HCT116 (cell line): Measurements from ENCODE around the gene G0S2. TPM values are rescaled to one million over a fixed set of nuclear protein-coding genes. Genes with fewer than 3 reads are reported as not detected.
A peak's percentile ranks its signal among the peaks of the same experiment; 100 is the strongest.

ENCODE experiments used
- ATAC-seq: fragments of 200-7000 bp; cut with Tn5 transposase; 2 replicates; pipeline ENCODE4 v1.9.1; 2020; ENCODE audit warnings: mild to moderate bottlenecking, moderate library complexity
- BruUV-seq: library from RNA; stranded (reverse); fragments of 400-500 nt; replicated peaks from 2 replicates; lab custom pipeline; 2021; lab: Mats Ljungman, UMichigan
- CTCF ChIA-PET: fragments of 300-600 bp; sonication (Branson Sonifier 250); formaldehyde crosslinking; loops from one replicate; lab custom pipeline; 2021; ENCODE audit warnings: antibody characterized with exemption; lab: Charles Lee
- POLR2A ChIA-PET: fragments of 300-600, 350-600 bp; sonication (Branson Sonifier 250); formaldehyde crosslinking; loops from one replicate; lab custom pipeline; 2021; ENCODE audit warnings: antibody characterized with exemption; lab: Charles Lee
- RAD21 ChIA-PET, 2 experiments: fragments of 300-600 bp; sonication (Branson Sonifier 250); formaldehyde crosslinking; loops; one replicate each; lab custom pipeline; 2023; ENCODE audit warnings: low total read pairs in 2 of 2; ENCODE audit not compliant: uncharacterized antibody in 2 of 2, unreplicated experiment in 2 of 2, low non-redundant PET in 1 of 2; lab: Charles Lee
- DNase-seq: peaks from one replicate; pipeline ENCODE4 v3.0.0-alpha.2; 2010; ENCODE audit warnings: low read depth, low spot score
- H2AFZ ChIP-seq: fragments of 200-600 bp; shearing (Covaris generic), sonication (generic); 2 replicates; pipeline ENCODE4 v1.6.1; 2017; ENCODE audit warnings: low read depth, mixed run types, mixed read lengths, antibody characterized with exemption, low read length; ENCODE audit not compliant: poor library complexity, severe bottlenecking
- H3K27ac ChIP-seq: 2 replicates; pipeline ENCODE4 v1.5.1; 2012; ENCODE audit warnings: low read depth, low read length
- H3K27me3 ChIP-seq: fragments of 200-600 bp; sonication (generic); 2 replicates; pipeline ENCODE4 v1.6.1; 2016; ENCODE audit warnings: mixed run types, low read length, mixed read lengths; ENCODE audit not compliant: insufficient read depth
- H3K36me3 ChIP-seq, 2 experiments: fragments of 200-500 bp in 1 of 2; fragments of 200-600 bp in 1 of 2; sonication (Bioruptor generic) in 1 of 2; sonication (generic) in 1 of 2; 2 replicates each; pipeline versions ENCODE4 v1.5.1 to v1.6.1; 2014 to 2016; ENCODE audit warnings: low read length in 2 of 2, inconsistent platforms in 1 of 2, mixed read lengths in 1 of 2, mixed run types in 1 of 2; ENCODE audit not compliant: insufficient read depth in 2 of 2, control insufficient read depth in 1 of 2
- H3K4me1 ChIP-seq, 2 experiments: fragments of 200-600 bp in 1 of 2; sonication (generic) in 1 of 2; 2 replicates each; pipeline versions ENCODE4 v1.5.1 to v1.6.1; 2012 to 2017; ENCODE audit warnings: low read length in 2 of 2, inconsistent platforms in 1 of 2, mild to moderate bottlenecking in 1 of 2, mixed read lengths in 1 of 2, mixed run types in 1 of 2, moderate library complexity in 1 of 2; ENCODE audit not compliant: insufficient read depth in 2 of 2, control insufficient read depth in 1 of 2
- H3K4me2 ChIP-seq: fragments of 200-600 bp; sonication (generic); 2 replicates; pipeline ENCODE4 v1.6.1; 2017; ENCODE audit warnings: mixed run types, low read length, mixed read lengths
- H3K4me3 ChIP-seq, 2 experiments: fragments of 200-600 bp in 1 of 2; sonication (generic) in 1 of 2; replicated peaks in 1 of 2; 2 replicates each; pipeline ENCODE4 v1.5.1; 2011 to 2016; ENCODE audit warnings: low read length in 2 of 2, control low read depth in 1 of 2, low read depth in 1 of 2, mild to moderate bottlenecking in 1 of 2, mixed read lengths in 1 of 2, mixed run types in 1 of 2
- H3K79me2 ChIP-seq: fragments of 200-600 bp; sonication (generic); 2 replicates; pipeline ENCODE4 v1.6.1; 2017; ENCODE audit warnings: mild to moderate bottlenecking, mixed run types, low read length, moderate library complexity, mixed read lengths; ENCODE audit not compliant: insufficient read depth
- H3K9ac ChIP-seq: fragments of 200-600 bp; sonication (generic); 2 replicates; pipeline ENCODE4 v1.6.1; 2016; ENCODE audit warnings: low read length, mixed read lengths
- H3K9me2 ChIP-seq: fragments of 200-600 bp; sonication (generic), shearing (Covaris generic); 2 replicates; pipeline ENCODE4 v1.6.1; 2017; ENCODE audit warnings: mixed run types, mild to moderate bottlenecking, moderate library complexity; ENCODE audit not compliant: insufficient read depth
- H3K9me3 ChIP-seq, 2 experiments: fragments of 200-500 bp in 1 of 2; fragments of 200-600 bp in 1 of 2; sonication (Bioruptor generic) in 1 of 2; sonication (generic) in 1 of 2; 2 replicates each; pipeline ENCODE4 v1.6.1; 2014 to 2017; ENCODE audit warnings: low read length in 2 of 2, mixed read lengths in 2 of 2, inconsistent platforms in 1 of 2, low read depth in 1 of 2, mild to moderate bottlenecking in 1 of 2, mixed run types in 1 of 2, moderate library complexity in 1 of 2; ENCODE audit not compliant: control insufficient read depth in 1 of 2, insufficient read depth in 1 of 2
- H4K20me1 ChIP-seq: fragments of 200-600 bp; sonication (generic), shearing (Covaris generic); 2 replicates; pipeline ENCODE4 v1.6.1; 2017; ENCODE audit warnings: mixed run types, mild to moderate bottlenecking, moderate library complexity; ENCODE audit not compliant: insufficient read depth
- ATF3 ChIP-seq: IDR thresholded peaks from 2 replicates; pipeline ENCODE4 v1.6.1; 2012
- CBX3 ChIP-seq: IDR thresholded peaks from 2 replicates; pipeline ENCODE4 v1.6.1; 2012; ENCODE audit warnings: low read depth
- ELF1 ChIP-seq: IDR thresholded peaks from 2 replicates; pipeline ENCODE4 v1.6.1; 2012; ENCODE audit warnings: low read depth, borderline replicate concordance
- EZH2 ChIP-seq: fragments of 200-600 bp; sonication (generic); IDR thresholded peaks from 2 replicates; pipeline ENCODE4 v1.6.1; 2017; ENCODE audit warnings: antibody characterized with exemption, mixed run types
- JUND ChIP-seq: IDR thresholded peaks from 2 replicates; pipeline ENCODE4 v1.6.1; 2012
- POLR2AphosphoS5 ChIP-seq: IDR thresholded peaks from 2 replicates; pipeline ENCODE4 v1.6.1; 2011; ENCODE audit warnings: mild to moderate bottlenecking, low read depth, low read length, moderate library complexity
- RAD21 ChIP-seq: IDR thresholded peaks from 2 replicates; pipeline ENCODE4 v1.6.1; 2012; ENCODE audit warnings: low read depth, mild to moderate bottlenecking
- REST ChIP-seq: IDR thresholded peaks from 2 replicates; pipeline ENCODE4 v1.6.1; 2012; ENCODE audit warnings: low read depth
- SIN3A ChIP-seq: IDR thresholded peaks from 2 replicates; pipeline ENCODE4 v1.6.1; 2012; ENCODE audit warnings: low read depth
- SP1 ChIP-seq: IDR thresholded peaks from 2 replicates; pipeline ENCODE4 v1.6.1; 2012; ENCODE audit warnings: low read depth
- YY1 ChIP-seq: IDR thresholded peaks from 2 replicates; pipeline ENCODE4 v1.6.1; 2011; ENCODE audit warnings: low read length, low read depth, moderate library complexity, mild to moderate bottlenecking; ENCODE audit not compliant: insufficient replicate concordance; ENCODE audit errors: extremely low read depth
- ZBTB33 ChIP-seq: IDR thresholded peaks from 2 replicates; pipeline ENCODE4 v1.6.1; 2011; ENCODE audit warnings: mild to moderate bottlenecking, low read length, moderate library complexity; ENCODE audit not compliant: insufficient replicate concordance; ENCODE audit errors: extremely low read depth
- ZFX ChIP-seq: fragments of 450-650 bp; IDR thresholded peaks from 2 replicates; pipeline ENCODE4 v1.6.1; 2017
- intact Hi-C: fragments of 100-400 bp; cut with micrococcal nuclease; formaldehyde crosslinking; loops from 2 replicates; pipeline ENCODE4 v1.10.0; 2022
- total RNA-seq: library from RNA; stranded (reverse); gene quantifications from one replicate; pipeline ENCODE4 v1.2.1, GENCODE V29; 2021; ENCODE audit not compliant: unreplicated experiment
- TF ChIP-seq, protein P1 (sequence below), 3 experiments: fragments of 200-600 bp in 1 of 3; sonication (generic) in 1 of 3; IDR thresholded peaks in 2 of 3; conservative IDR thresholded peaks in 1 of 3; 2 replicates each; pipeline ENCODE4 v1.5.1; 2012 to 2017; ENCODE audit warnings: low read depth in 2 of 3, low read length in 2 of 3, antibody characterized with exemption in 1 of 3, borderline replicate concordance in 1 of 3, control low read depth in 1 of 3, mild to moderate bottlenecking in 1 of 3, mixed read lengths in 1 of 3, mixed run types in 1 of 3, moderate library complexity in 1 of 3; ENCODE audit not compliant: insufficient read depth in 1 of 3

The G0S2 gene
- total RNA-seq, 1 experiment from 2014 or later: not detected

DNA sequence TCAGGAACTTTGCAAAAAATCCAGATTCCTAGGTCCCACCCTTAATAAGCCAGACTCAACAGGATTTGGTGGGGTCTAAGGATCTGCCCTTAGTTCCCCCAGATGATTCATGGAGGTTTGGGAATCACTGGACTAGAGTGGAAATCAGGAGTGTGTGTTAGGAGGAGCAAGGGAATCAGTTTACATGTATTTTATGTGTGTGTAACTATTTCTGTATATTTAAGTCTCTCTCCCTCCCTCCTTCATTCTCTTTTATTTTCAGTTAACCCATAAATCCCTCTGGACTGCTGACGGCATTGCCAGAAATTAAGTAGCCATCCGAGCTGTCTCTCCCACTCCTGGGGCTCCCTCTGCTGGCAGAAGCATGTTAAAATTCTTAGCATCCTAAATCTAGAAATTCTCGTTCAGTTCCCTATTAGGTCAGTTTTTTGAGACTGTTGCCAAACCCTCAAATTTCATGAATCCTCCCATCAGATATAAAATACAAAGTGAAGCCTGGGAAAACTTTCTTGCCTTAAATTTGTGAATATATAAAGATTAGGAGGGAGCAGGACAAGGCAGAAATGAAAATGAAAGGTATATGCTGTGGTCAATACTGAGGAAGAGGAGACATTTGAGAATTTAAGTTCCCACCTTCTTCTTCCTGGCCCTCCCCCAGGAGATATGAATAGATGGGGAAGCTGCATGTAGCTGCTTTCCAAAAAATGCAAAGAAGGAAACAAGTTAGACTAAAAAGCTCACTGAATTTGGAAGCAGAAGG is 17.7 kb downstream of the G0S2 start:
- Histone ChIP-seq H3K9me2 (no peaks in the 10 kb centered on the region), H3K4me1 (peaks cover 8 to 24% of the 10 kb centered on the region in 2 experiments; a peak in 3 of 4 replicates), H3K27ac (no peak overlapping the region), H3K9ac (no peak overlapping the region)
- CTCF ChIA-PET: interaction anchor here (1.3 to 2.3 kb wide), 5 partner anchors 40 to 123 kb away, joined by 3 to 12 read pairs (median 4); no protein-coding TSS in a partner anchor
- TF ChIP-seq ZBTB33 (no peak), ZFX (no peak), REST (no peak), SIN3A (no peak), CBX3 (no peak), RAD21 (peak; percentile 100), EZH2 (no peak), ELF1 (no peak), ATF3 (no peak), JUND (no peak), YY1 (peak; percentile 51), SP1 (no peak), POLR2AphosphoS5 (no peak)
- TF ChIP-seq, protein P1, sequence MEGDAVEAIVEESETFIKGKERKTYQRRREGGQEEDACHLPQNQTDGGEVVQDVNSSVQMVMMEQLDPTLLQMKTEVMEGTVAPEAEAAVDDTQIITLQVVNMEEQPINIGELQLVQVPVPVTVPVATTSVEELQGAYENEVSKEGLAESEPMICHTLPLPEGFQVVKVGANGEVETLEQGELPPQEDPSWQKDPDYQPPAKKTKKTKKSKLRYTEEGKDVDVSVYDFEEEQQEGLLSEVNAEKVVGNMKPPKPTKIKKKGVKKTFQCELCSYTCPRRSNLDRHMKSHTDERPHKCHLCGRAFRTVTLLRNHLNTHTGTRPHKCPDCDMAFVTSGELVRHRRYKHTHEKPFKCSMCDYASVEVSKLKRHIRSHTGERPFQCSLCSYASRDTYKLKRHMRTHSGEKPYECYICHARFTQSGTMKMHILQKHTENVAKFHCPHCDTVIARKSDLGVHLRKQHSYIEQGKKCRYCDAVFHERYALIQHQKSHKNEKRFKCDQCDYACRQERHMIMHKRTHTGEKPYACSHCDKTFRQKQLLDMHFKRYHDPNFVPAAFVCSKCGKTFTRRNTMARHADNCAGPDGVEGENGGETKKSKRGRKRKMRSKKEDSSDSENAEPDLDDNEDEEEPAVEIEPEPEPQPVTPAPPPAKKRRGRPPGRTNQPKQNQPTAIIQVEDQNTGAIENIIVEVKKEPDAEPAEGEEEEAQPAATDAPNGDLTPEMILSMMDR (IDR thresholded peaks at IDR 0.05 in 2 of 3, conservative IDR thresholded peaks at IDR 0.05 in 1 of 3; ENCODE audit: borderline replicate concordance in 1 of 3, insufficient read depth in 1 of 3, low read depth in 2 of 3, low read length in 2 of 3): peak; percentile 68 to 98 (median 87)
- TF ChIP-seq, all 23 proteins: peak for 3
- no peaks in the 10 kb centered on the region for H3K9me3 ChIP-seq
- H3K4me3 ChIP-seq: no peak overlapping the region
- peak; percentile 80 for ATAC-seq
- no peaks in the 10 kb centered on the region for H4K20me1 ChIP-seq
- no peaks in the 10 kb centered on the region for H3K79me2 ChIP-seq
- peaks cover 16% of the 10 kb centered on the region; the same call in 1 of the 2 replicates for H3K27me3 ChIP-seq
- peak overlapping the region; percentile 95 for H2AFZ ChIP-seq
- intact Hi-C loops: loop anchor here (1.0 to 2.0 kb wide), 5 partner anchors 54 to 124 kb away; no protein-coding TSS in a partner anchor
- peak; percentile 72 for DNase-seq
- H3K4me2 ChIP-seq: peak overlapping the region; percentile 47
- no TSS peak for BruUV-seq
- ChIA-PET POLR2A (interaction anchor here (1.5 kb wide), 1 partner anchor 37 kb away, joined by 3 read pairs; no protein-coding TSS in a partner anchor), RAD21 (interaction anchor here in 1 of 2 experiments (0.7 to 1.0 kb wide), 2 partner anchors 38 to 123 kb away, joined by 3 read pairs; no protein-coding TSS in a partner anchor)
- H3K36me3 ChIP-seq: no peaks in the 10 kb centered on the region
